Stimulated activated CD8-positive, alpha-beta memory T cell treated with anti-CD3 and anti-CD28 coated beads, Interleukin-7, amount 100 ng/mL, for 24 hours (primary cell): Measurements from ENCODE around the gene BMP6.

ENCODE experiments used
- DNase-seq: peaks from one replicate; pipeline ENCODE4 v3.0.0-alpha.2; 2020; ENCODE audit warnings: low read depth

BMP6 gene

DNA sequence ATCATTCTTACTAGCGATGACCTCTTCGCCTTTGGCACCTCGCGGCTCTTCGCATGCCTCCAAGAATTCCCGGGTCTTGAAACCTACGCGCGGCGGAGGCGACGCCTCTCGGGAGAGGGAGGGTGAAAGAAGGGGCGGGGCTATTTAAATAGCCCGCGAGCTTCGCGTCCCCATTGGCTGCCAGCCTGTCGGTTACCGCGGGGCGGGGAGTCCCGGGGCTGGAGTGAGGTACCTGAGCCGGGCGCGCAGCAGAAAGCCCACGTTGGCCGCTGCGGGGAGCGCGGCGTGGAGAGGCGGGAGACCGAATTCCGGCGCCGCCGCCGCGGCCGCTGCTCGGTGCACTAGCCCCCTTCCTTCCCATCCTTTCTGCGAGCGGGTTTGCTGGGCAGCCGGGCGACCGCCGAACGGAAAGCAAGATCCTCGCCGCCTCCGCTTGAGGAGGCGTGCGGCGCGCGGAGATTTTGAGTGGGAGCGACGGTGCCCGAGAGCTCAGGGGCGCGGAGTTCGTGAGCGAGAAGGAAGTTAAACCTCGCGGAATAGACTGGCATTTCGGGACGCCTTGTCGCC, at the start of gene BMP6:
Gene BMP6 (plus strand): TSS at position 251 of the 567 bp plus-strand sequence. CDS start 857 bp downstream, outside the sequence.
- peak; percentile 9 for DNase-seq

DNA sequence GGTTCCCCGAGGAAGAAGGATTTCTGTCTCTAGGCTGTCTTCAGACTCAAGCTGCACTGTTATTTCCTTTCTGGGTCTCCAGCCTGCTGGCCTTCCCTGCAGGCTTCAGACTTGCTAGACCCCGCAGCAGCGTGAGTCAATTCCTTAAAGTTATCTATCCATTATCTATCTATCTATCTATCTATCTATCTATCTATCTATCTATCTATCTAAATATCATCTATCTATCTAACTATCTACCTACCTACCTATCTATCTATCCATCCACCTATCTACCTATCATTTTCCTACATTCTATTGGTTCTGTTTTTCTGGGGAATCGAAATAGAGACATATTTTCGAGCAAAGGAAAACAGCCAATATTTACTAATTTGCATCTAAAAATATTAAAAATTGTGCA, 48.7 kb upstream of the BMP6 start:
- DNase-seq = no peak

DNA sequence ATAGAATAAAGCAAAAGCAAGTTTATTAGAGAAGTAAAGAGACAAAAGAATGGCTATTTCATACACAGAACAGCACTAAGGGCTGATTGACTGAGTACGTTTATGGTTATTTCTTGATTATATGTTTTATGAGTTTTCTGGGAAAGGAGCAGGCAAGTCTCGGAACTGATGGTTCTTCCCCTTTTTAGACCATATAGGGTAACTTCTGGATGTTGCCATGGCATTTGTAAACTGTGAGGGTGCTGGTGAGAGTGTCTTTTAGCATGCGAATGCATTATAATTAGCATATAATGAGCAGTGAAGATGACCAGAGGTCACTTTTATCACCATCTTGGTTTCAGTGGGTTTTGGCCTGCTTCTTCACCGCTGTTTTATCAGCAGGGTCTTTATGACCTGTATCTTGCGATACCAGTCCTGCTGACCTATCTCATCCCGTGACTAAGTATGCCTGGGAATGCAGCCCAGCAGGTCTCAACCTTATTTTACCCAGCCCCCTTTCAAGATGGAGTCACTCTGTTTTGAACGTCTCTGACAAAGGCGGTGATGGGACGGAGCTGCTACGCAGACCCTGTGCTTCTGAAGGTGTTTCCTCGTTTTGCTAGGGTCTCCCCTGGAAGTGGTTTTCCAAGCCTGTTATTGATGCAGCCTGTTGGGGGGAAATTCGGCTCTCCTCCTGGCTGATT, 45.4 kb upstream of the BMP6 start:
- no peak for DNase-seq

DNA sequence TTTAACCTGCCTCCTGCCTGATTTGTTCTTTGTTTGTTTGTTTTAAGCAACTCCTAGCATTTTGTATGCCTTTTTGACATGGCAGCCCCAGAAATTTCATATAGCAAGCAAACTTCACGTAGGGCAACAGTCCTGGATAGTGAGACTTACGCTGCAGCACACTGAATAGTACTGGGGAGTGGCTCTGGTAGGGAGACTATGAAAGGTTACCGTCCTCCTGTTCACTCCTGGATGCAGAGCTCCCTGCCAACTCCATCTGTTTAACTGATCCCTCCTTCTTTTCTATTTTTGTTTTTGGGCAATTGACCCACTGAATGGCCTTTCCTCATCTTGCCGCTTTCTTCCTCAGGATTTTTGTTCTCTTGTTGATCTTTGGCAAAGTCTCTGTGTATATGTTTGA, 44.5 kb upstream of the BMP6 start:
- DNase-seq = no peak

DNA sequence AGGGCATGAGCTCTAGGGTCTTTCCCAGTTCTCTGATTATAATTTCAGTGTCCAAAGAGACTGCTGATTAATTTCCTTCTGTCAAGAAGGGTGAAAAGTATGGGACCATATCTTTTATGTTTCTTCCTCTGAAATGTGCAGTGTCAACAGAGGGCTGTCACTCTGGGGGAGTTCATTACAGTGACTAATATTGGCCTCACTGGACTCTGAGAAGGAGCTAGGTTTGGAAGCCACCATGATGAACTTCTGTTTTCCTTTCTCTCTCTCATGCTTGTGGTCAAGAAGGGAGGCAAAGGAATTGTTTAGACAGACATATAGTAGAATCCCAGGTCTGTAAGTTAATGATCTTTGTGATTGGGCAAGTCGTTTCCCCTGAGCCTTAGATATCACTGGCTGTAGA, 41.8 kb upstream of the BMP6 start:
- no peak for DNase-seq

DNA sequence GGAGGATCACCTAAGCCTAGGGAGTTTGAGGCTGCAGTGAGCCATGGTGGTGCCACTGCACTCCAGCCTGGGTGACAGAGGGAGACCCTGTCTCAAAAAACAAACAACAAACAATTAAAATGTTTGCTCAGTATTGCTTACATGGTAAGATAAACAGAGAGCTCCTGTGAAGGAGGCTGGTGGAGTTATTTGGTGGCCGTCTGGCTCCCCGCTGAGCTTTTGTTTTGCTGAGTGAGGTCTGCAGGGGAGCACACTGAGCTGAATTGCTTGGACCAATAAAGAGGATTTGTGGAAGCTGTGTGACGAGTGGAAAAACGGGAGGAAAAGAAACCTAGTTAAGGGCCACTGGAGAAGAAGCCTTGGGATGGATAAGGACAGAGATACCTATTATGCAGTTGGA, 41.1 kb upstream of the BMP6 start:
- no peak for DNase-seq

DNA sequence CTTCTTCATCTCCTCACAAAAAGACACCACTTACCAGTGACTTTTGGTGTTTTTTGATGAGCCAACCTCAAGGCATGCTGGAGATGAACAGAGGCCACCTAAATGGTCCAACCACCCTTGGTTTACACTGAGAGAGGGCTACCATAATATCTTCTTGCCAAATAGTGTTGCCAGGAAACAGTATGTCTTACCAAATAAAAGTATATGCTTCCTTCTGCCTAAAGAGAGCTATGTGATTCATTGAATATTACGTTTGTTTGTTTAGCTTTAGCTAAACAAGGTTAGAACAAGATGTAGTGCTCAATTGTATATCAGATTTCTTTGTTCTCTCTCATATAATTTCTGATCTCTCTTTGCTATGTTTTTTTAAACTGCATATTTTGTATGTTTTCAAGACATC, 40.6 kb upstream of the BMP6 start:
- DNase-seq = no peak

DNA sequence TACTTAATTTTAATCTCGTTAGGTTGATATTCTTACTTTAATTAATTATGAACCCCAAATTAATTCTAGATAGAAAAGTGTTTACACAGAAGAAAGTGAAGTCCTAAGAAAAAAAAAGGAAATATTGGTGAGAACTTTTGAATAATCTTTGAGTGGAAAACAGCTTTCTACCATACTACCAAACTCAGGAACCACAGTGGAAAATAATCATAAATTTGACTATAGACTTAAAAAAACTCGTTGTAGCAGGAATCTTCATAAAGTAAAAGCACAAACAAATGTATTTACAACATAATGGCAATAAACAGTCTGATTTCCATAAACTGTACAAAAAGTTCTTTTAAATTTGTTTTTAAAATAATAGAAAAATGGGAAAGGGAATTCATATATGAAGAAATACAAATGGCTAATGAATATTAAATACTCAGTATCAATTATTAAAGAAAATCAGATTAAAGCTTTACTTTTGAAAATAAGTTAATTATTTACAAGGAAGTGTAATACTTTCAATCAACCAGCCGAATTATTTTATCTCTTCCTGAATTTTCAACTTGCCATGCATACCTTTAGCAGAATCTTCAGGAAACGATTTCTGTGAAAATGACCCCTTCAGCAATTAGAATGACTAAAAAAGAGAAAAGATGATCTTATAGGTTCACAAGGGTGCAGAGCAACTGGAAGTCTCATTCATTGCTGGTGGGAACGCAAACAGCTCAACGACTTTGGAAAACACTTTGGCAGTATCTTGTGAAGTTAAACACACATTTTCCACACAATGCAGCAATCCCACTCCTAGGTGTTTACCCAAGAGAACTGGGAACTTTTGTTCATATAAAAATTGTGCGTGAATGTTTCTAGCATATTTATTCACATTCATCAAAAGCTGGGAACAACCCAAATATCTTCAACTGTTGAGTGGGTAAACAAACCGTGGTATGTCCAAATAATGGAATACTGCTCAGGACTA, 38.5 kb upstream of the BMP6 start:
- DNase-seq = no peak

DNA sequence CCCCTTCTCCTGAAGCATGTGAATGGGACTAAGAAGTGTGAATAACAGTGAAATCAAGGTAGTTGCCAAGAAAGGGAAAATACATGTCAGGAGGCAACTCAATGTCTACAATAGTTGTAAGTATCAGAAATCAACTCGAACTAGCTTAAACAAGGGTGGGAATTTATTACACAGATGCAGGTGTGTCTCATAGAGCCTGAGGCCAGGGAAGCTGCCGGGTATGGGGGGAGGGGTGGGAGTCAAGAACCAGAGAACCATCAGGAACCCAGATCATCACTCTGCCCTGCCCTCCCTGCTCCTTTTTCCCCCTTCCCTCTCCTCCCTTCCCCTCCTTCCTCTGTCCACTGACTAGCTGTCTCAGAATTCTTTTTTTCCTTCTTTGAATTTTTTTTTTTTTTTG, 34.9 kb upstream of the BMP6 start:
- no peak for DNase-seq

DNA sequence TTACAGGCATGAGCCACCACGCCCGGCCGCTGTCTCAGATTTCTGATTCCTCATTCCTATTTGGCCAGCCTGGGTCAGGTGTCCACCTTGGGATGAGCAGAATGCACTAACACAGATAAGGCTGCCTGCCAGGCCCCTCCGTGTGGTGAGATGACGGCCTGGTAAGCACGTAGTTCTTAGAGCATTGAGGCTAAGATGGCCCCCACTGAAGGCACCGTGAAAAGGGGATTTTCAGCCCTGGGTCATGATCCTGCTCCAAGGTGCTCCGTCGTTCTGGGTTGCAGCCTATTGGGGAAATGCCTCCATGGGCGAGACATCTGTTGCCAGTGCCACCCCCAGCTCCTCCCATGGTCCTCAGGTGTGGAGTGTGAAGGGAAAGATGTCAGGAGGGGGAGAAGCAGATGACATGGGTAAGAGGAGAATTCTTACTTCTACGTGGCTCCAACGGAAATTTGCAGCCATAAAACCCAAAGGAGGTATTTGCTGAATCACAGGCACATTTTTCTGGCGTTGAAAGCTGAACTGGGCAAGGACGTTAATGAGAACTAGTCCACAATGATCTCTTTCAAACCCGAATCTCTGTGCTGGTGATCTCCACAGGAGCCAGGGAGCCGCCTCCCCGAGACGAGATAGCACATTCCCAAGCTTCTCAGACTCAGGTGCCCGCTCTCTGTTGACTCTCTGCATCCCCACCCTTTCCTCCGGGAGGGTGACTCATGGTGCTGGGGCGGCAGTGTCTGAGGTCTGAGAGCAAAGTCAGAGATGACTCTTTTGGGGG, 34.0 kb upstream of the BMP6 start:
- DNase-seq = no peak

DNA sequence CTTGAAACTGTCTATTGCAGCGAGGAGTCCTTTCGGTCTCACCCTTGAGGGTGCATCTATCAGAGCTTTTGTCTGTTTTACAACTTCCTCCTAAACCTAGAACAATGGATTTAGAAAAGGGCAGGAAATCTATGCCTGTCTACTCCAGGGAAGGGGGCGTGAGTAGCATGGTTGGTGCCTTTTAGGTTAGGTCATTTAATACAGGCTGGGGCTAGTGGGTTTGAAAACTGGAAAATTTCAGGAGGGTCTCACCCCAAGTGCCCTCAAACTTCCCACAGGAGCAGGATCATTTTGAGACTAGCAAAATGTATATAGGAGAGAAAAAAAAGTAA, 33.5 kb upstream of the BMP6 start:
- no peak for DNase-seq

DNA sequence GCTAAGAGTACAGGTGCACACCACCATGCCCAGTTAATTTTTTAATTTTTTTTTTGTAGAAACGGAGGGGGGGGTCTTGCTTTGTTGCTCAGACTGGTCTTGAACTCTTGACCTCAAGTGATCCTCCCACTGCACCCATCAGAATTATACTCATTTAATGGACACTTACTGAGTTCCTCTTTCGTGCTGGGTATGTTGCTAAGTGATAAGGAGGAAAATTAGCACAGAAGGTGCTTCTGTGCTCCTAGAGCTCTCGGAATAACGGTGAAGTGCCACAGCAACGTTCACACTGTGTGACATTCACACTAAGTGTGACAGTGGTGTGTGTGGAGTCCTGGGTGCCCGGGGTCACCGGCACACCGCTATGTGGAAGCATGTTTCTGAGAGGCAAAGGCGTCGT, 32.1 kb upstream of the BMP6 start:
- no peak for DNase-seq

DNA sequence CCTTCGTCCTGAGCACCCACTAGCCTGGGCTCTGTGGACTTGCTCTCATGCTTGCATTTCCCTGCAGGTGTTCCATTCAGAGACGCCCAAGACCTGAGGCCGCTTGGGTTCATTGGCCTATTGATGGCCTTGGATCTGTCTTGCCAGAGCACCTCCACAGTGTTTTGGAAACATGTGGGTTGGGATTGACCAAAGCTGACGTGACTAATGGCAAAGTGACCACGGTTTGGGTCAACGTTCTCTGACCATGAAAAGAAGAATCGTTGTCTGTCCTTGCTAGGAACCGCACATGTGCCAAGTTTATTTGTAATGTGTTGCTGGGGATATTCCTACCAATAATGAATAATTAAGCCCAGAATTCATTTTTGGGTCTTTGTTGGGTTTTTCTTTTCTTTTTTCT, 29.8 kb upstream of the BMP6 start:
- no peak for DNase-seq

DNA sequence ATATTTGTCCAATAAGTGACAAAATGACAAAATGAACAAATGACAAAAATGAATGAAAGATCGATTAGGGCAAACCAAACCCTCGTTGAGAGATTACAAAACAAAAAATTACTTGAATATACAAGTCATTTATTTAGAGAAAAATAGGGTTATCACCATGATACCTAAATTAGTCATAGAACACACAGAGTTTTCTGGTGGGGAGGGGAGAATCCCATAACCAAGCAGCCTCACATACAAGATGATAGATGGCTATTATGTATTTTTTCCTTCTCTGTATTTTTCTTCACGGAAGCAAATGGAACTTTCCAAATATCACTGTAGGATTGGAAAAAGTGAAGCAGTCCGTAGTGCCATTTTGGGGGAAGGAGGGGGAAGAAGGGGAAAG, 28.5 kb upstream of the BMP6 start:
- DNase-seq = no peak

DNA sequence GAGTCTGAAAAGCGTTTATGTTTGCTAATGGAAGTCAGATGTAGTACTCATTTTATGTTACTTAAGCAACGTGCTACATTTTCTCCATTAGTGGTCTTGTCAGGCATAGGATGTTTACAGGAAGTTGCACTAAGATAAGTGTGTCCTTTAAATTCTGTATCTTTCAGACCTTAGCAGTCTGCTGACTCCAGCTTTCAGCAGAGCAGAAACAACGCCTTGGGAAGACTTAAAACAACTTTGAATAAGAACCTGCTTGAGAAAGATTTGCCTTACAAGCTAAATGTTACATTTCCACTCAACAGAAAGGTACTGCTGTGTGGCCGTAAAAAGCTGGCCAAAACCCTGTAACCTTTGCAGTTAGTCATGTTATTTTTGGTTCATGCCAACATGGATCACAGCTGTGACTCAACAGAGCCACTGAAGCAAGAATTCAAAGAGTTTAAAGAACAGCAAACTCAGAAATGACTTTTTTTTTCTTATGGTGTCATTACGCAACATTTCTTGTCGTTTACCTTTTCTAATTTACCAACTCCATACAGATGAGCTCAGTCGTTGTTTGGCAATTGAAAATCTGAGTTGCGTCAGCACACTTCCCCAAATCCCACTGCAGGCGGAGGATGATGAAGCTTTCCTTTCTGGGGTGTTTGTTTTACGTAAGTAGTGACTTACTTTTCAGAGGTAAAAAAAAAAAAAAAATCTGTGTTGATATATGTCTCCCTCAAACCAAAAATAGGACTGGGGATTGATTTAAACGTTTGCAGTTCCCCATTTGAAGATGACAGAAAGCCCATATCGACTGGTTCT, 27.9 kb upstream of the BMP6 start:
- no peak for DNase-seq

DNA sequence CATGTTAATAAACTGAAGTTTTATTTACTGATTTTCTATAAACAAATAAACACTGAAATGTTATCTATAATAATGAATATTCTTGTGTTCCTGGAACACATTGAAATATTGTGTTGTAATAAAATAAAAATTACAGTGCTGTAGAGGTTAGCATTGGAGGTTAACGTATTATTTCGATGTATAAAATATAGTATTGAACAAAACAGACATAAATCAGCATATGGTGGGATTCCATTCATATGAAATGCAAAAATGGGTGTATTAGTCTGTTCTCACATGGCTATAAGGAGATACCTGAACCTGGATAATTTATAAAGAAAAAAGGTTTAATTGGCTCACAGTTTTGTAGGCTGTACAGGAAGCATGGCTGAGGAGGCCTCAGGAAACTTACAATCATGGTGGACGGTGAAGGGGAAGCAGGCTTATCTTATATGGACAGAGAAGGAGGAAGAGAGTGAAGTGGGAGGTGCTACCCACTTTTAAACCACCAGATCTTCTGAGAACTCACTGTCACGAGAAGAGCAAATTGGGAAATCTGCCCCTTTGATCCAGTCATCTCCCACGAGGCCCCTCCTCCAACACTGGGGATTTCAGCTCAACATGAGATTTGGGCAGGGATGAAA, 24.6 kb upstream of the BMP6 start:
- no peak for DNase-seq

DNA sequence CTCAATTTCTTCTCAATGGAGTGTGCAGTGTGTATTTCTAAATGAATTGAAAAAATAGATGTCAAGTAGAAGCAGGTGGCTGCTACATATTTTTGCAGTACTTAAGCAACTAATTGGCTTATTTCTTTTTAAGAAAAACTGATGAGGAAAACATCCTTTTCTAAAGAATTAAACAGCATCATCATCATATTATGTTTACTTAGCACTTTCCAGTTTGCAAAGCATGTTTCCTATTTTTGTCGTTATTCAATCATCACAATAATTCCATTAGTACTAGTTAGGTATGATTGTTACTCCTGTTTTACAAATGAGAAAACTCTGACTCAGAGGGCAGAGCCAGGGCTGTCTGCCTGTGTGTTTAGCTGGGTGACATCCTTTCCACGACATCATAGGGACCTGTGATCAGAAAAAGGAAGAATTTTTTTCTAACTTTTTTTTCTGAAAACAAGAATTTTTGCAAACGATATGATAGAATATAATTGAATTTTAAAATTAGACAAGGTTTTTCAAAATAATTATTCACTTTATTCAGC, 22.7 kb upstream of the BMP6 start:
- no peak for DNase-seq

DNA sequence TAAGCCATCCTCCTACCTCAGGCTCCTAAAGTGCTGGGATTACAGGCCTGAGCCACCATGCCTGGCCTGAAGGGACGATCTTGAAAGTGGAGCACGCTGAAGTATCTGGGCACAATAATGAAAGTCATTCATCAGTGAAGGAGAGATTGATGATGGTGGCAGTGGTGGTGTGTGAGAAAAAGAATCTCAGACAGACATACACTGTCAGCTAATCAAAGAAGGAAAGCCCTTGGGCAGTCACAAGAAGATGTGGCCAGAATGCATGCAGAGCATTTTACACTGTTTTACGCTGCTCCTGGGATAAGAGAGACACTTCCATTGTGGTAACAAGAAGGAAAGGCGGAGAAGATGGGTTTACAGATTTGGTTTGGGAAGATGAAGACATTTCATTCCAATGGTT, 20.4 kb upstream of the BMP6 start:
- no peak for DNase-seq

DNA sequence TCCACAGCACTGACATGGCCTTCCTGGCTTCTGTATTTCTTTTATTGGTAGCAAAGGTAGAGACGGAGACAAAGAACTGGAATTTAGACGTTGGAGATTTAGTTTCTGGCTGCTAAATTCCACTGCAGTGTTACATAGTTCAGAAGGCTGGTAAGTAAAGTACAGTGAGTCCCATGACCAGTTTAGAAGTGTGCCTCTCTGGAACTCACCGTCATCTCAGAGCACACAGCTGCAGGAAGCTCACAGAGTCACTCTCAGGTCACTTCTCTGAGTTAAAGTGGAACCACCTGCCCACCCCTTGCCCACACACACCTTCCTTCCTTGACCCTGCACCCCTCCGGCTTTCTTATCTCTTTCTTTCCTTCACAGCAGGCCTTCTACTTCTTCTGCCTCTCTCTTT, 19.6 kb upstream of the BMP6 start:
- no peak for DNase-seq

DNA sequence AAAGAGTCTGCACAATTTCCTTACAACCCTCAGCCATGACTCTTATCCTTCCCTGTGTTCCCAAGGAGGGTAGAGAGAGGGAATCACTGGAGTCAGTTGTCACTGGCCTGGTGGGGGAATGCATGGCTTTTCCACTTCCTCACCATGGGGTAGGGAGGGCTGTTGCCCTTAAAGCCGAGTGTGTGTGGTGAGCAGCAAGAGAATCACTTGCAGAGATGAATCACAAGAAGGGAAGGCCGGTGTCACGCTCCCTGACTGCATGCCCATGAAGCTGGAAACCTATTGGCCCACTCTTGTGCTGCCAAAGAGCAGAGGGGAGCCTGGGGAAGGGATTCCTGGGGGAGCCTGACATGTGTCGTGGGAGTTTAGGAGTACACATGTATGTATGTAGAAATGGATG, 18.1 kb upstream of the BMP6 start:
- DNase-seq = no peak

DNA sequence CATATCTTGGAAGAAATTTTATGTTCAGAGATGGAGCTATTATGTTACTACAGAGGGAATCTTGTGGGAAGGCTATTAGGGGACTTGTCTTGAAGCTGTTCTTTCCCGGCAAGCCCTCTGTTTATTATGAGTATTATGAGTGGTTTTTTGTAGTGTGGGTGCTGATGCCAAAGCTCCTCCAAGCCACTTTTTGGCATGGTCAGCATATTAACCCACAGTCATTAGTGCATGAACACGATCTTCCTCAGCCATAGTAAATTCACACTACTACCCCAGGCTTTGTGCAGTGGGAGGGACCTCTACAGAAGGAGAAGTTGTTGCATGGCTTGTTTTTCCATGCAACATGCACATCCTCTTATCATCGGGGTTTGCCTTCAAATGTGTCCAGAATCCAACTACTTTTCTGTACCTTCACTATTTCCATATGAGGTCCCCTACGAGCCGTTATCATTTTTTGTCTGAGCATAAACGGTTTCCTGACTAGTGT, 6.5 kb upstream of the BMP6 start:
- no peak for DNase-seq
